Activated CD4-positive, alpha-beta T cell treated with anti-CD3 and anti-CD28 coated beads, Interleukin-10, Interleukin-2, amounts not matched to agents 100 ng/mL and 50 ng/mL, durations not matched to agents 16 hours and 8 hours (primary cell): ENCODE results near the gene MROH9.
"Not testable (repeated sequence)": the region's sequence is repeated elsewhere in the genome, so short reads cannot be mapped to it uniquely, and the experiment has no call there.

Experiments
- DNase-seq: peaks from one replicate; pipeline ENCODE4 v3.0.0-alpha.2; 2020

The MROH9 gene

GRCh38 chr1:170935231-170935630 is at the start of gene MROH9:
Gene MROH9, plus strand, starts transcription at chr1:170935534. Its CDS starts 10,023 bp downstream, at chr1:170945557.
- DNase-seq: no peak

- no peak for DNase-seq
Observed at GRCh38 chr1:170885551-170885950, 49.8 kb upstream of the MROH9 start.

GRCh38 chr1:170886460-170886859 is 48.9 kb upstream of the MROH9 start:
- DNase-seq: no peak

GRCh38 chr1:170887726-170888125 is 47.6 kb upstream of the MROH9 start:
- no peak for DNase-seq

GRCh38 chr1:170891872-170892271 is 43.5 kb upstream of the MROH9 start:
- DNase-seq: no peak

- no peak for DNase-seq
Observed at GRCh38 chr1:170893655-170894297, 41.6 kb upstream of the MROH9 start.

- DNase-seq: no peak
Observed at GRCh38 chr1:170903961-170904360, 31.4 kb upstream of the MROH9 start.

GRCh38 chr1:170908942-170909341 is 26.4 kb upstream of the MROH9 start:
- DNase-seq: no peak

GRCh38 chr1:170910273-170910672 is 25.1 kb upstream of the MROH9 start:
- no peak for DNase-seq

GRCh38 chr1:170917373-170917772 is 18.0 kb upstream of the MROH9 start:
- no peak for DNase-seq

GRCh38 chr1:170924656-170925055 is 10.7 kb upstream of the MROH9 start:
- not testable (repeated sequence) for DNase-seq

- no peak for DNase-seq
Observed at GRCh38 chr1:170927955-170928840, 7.1 kb upstream of the MROH9 start.

- DNase-seq: no peak
Observed at GRCh38 chr1:170929412-170929834, 5.9 kb upstream of the MROH9 start.

- peak; percentile 60 for DNase-seq
Observed at GRCh38 chr1:170929835-170930554, 5.3 kb upstream of the MROH9 start.

- DNase-seq: no peak
Observed at GRCh38 chr1:170931650-170932049, 3.7 kb upstream of the MROH9 start.

- no peak for DNase-seq
Observed at GRCh38 chr1:170932236-170932635, 3.1 kb upstream of the MROH9 start.

- no peak for DNase-seq
Observed at GRCh38 chr1:170938281-170938680, 2.9 kb downstream of the MROH9 start.

- DNase-seq: no peak
Observed at GRCh38 chr1:170939476-170939875, 4.1 kb downstream of the MROH9 start.

- DNase-seq: not testable (repeated sequence)
Observed at GRCh38 chr1:170951744-170952143, 16.4 kb downstream of the MROH9 start.

GRCh38 chr1:170959385-170959784 is 24.1 kb downstream of the MROH9 start:
- no peak for DNase-seq

- DNase-seq: no peak
Observed at GRCh38 chr1:170964506-170964905, 29.2 kb downstream of the MROH9 start.

- peak; percentile 3 for DNase-seq
Observed at GRCh38 chr1:170967042-170967910, 31.9 kb downstream of the MROH9 start.

- DNase-seq: no peak
Observed at GRCh38 chr1:170970256-170970655, 34.9 kb downstream of the MROH9 start.
